Measurements from ENCODE around the gene AP2M1. TPM values are rescaled to one million over a fixed set of nuclear protein-coding genes. Genes with fewer than 3 reads are reported as not detected.

Gene AP2M1
- total RNA-seq, 1 donor from 2014 or later, result 213 TPM

DNA sequence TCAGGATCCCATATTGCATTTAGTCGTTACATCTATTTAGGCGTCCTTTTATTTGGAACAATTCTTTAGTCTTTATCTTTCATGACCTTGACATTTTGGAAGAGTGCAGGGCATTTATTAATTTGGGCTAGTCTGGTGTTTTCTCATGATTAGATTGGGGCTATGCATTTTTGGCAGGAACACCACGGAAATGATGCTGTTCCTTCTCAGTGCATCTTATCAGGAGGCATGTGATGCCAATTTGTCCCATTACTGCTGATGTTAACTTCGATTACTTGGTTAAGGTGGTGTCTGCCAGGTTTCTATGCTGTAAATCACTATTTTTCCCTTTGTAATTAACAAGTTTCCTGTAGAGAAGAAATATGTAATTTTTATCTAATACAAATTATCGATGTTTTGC lies 36.6 kb downstream of the AP2M1 start:
- no peak overlapping the region for H3K27ac Mint-ChIP-seq
- H3K36me3 Mint-ChIP-seq (ENCODE audit: insufficient read depth), result no peaks in the 10 kb centered on the region
- DNase-seq (ENCODE audit: low spot score, unreplicated experiment), result no peak
- H3K27me3 Mint-ChIP-seq, result peaks cover 18% of the 10 kb centered on the region
- H3K9me3 Mint-ChIP-seq (ENCODE audit: low read depth), result no peaks in the 10 kb centered on the region
- no peaks in the 10 kb centered on the region for H3K4me1 Mint-ChIP-seq (ENCODE audit: low read depth)
- TF ChIP-seq, protein P1, sequence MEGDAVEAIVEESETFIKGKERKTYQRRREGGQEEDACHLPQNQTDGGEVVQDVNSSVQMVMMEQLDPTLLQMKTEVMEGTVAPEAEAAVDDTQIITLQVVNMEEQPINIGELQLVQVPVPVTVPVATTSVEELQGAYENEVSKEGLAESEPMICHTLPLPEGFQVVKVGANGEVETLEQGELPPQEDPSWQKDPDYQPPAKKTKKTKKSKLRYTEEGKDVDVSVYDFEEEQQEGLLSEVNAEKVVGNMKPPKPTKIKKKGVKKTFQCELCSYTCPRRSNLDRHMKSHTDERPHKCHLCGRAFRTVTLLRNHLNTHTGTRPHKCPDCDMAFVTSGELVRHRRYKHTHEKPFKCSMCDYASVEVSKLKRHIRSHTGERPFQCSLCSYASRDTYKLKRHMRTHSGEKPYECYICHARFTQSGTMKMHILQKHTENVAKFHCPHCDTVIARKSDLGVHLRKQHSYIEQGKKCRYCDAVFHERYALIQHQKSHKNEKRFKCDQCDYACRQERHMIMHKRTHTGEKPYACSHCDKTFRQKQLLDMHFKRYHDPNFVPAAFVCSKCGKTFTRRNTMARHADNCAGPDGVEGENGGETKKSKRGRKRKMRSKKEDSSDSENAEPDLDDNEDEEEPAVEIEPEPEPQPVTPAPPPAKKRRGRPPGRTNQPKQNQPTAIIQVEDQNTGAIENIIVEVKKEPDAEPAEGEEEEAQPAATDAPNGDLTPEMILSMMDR (IDR thresholded peaks at IDR 0.05; ENCODE audit: unreplicated experiment), result no peak
- no peak overlapping the region for H3K4me3 Mint-ChIP-seq (ENCODE audit: low read depth)

DNA sequence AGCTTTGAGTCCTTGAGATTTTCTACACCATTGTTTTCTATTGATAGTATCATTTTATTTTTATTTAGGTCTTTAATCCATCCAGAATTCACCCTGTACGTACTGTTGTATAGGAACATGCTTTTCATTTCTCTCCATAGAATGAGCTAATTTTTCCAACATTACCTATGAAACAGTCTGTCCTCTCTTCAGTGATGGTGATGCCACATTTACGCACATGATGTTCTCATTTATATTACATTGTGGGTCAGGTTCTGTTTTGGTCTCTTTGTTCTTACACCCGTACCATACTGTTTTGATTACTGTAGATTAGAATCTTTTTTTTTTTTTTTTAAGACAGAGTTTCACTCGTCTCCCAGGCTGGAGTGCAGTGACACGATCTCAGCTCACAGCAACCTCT lies 37.1 kb downstream of the AP2M1 start:
- TF ChIP-seq, protein P1 (IDR thresholded peaks at IDR 0.05; ENCODE audit: unreplicated experiment), result no peak
- Mint-ChIP-seq H3K27me3 (peaks cover 14% of the 10 kb centered on the region), H3K27ac (no peak overlapping the region), H3K9me3 (ENCODE audit: low read depth) (no peaks in the 10 kb centered on the region), H3K36me3 (ENCODE audit: insufficient read depth) (no peaks in the 10 kb centered on the region), H3K4me3 (ENCODE audit: low read depth) (no peak overlapping the region), H3K4me1 (ENCODE audit: low read depth) (no peaks in the 10 kb centered on the region)
- DNase-seq (ENCODE audit: low spot score, unreplicated experiment), result no peak

- no peaks in the 10 kb centered on the region for H3K9me3 Mint-ChIP-seq (ENCODE audit: low read depth)
- TF ChIP-seq, protein P1 (IDR thresholded peaks at IDR 0.05; ENCODE audit: unreplicated experiment), result no peak
- no peaks in the 10 kb centered on the region for H3K4me1 Mint-ChIP-seq (ENCODE audit: low read depth)
- no peak for DNase-seq (ENCODE audit: low spot score, unreplicated experiment)
- peaks cover 10% of the 10 kb centered on the region for H3K27me3 Mint-ChIP-seq
- no peak overlapping the region for H3K4me3 Mint-ChIP-seq (ENCODE audit: low read depth)
- H3K36me3 Mint-ChIP-seq (ENCODE audit: insufficient read depth), result no peaks in the 10 kb centered on the region
- no peak overlapping the region for H3K27ac Mint-ChIP-seq
Observed at GRCh38 chr3:184218814-184219213, 44.2 kb downstream of the AP2M1 start.

- Mint-ChIP-seq H3K4me1 (ENCODE audit: low read depth) (no peaks in the 10 kb centered on the region), H3K4me3 (ENCODE audit: low read depth) (no peak overlapping the region), H3K27me3 (peaks cover 32% of the 10 kb centered on the region), H3K9me3 (ENCODE audit: low read depth) (no peaks in the 10 kb centered on the region), H3K27ac (no peak overlapping the region), H3K36me3 (ENCODE audit: insufficient read depth) (no peaks in the 10 kb centered on the region)
- TF ChIP-seq, protein P1 (IDR thresholded peaks at IDR 0.05; ENCODE audit: unreplicated experiment), result no peak
- no peak for DNase-seq (ENCODE audit: low spot score, unreplicated experiment)
Observed at GRCh38 chr3:184222521-184222920, 47.9 kb downstream of the AP2M1 start.

DNA sequence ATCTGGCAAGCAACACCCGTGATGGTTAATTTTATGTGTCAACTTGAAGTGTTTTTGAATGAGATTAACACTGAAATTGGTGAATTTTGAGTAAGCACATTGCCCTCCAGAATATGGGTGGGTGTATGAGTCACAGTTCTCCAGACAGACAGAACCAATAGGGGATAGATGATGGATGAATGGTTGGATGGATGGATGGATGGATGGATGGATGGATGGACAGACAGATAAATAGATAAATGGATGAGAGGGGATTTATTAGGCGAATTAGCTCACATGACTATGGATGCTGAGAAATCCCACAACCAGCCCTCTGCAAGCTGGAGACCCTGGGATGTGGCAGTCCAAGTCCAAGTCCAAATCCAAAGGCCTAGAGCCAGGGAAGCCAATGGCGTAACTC lies 49.3 kb downstream of the AP2M1 start:
- no peak overlapping the region for H3K4me3 Mint-ChIP-seq (ENCODE audit: low read depth)
- peaks cover 46% of the 10 kb centered on the region for H3K27me3 Mint-ChIP-seq
- H3K36me3 Mint-ChIP-seq (ENCODE audit: insufficient read depth), result no peaks in the 10 kb centered on the region
- H3K27ac Mint-ChIP-seq, result no peak overlapping the region
- no peaks in the 10 kb centered on the region for H3K9me3 Mint-ChIP-seq (ENCODE audit: low read depth)
- TF ChIP-seq, protein P1 (IDR thresholded peaks at IDR 0.05; ENCODE audit: unreplicated experiment), result no peak
- H3K4me1 Mint-ChIP-seq (ENCODE audit: low read depth), result no peaks in the 10 kb centered on the region
- DNase-seq (ENCODE audit: low spot score, unreplicated experiment), result no peak
